Natural killer cell (primary cell): ENCODE measurements around the gene WDR81. TPM values are rescaled to one million over a fixed set of nuclear protein-coding genes. Genes with fewer than 3 reads are reported as not detected.

Source experiments
- ATAC-seq, 3 donors: fragments of 150-1000 bp in 2 of 3; fragments of 200-7000 bp in 1 of 3; cut with Tn5 transposase; 1 replicate in 1 of 3; 2 replicates in 2 of 3; pipeline ENCODE4 v1.10.0; 2021; ENCODE audit warnings: mild to moderate bottlenecking in 2 of 3, moderate library complexity in 2 of 3
- DNase-seq, 2 donors: peaks; one replicate each; pipeline versions ENCODE4 v3.0.0 to v3.0.0-alpha.2; 2013 to 2021; ENCODE audit warnings: mixed read lengths in 1 of 2
- H3K27ac ChIP-seq: one replicate; pipeline ENCODE4 v1.5.1; 2013; ENCODE audit warnings: mild to moderate bottlenecking, low read length
- H3K27me3 ChIP-seq: one replicate; pipeline ENCODE4 v1.6.1; 2013; ENCODE audit warnings: low read length; ENCODE audit not compliant: control insufficient read depth, insufficient read depth
- H3K36me3 ChIP-seq: one replicate; pipeline ENCODE4 v1.6.1; 2013; ENCODE audit warnings: low read length; ENCODE audit not compliant: control insufficient read depth, insufficient read depth
- H3K4me1 ChIP-seq: one replicate; pipeline ENCODE4 v1.6.1; 2013; ENCODE audit warnings: low read length; ENCODE audit not compliant: control insufficient read depth, insufficient read depth
- H3K4me3 ChIP-seq: one replicate; pipeline ENCODE4 v1.5.1; 2013; ENCODE audit warnings: low read length
- H3K9me3 ChIP-seq: one replicate; pipeline ENCODE4 v1.6.1; 2013; ENCODE audit warnings: low read length; ENCODE audit not compliant: control insufficient read depth, insufficient read depth
- H3K27ac Mint-ChIP-seq, 2 donors: one replicate each; pipeline ENCODE4 v1.8.0; 2022; ENCODE audit warnings: mild to moderate bottlenecking in 2 of 2, mixed read lengths in 2 of 2, moderate library complexity in 1 of 2
- H3K27me3 Mint-ChIP-seq, 2 donors: one replicate each; pipeline ENCODE4 v1.8.0; 2022; ENCODE audit warnings: low read depth in 2 of 2, mixed read lengths in 2 of 2
- H3K36me3 Mint-ChIP-seq: one replicate; pipeline ENCODE4 v1.8.0; 2022; ENCODE audit warnings: mixed read lengths
- H3K4me1 Mint-ChIP-seq, 2 donors: one replicate each; pipeline ENCODE4 v1.8.0; 2022; ENCODE audit warnings: mixed read lengths in 2 of 2
- H3K4me3 Mint-ChIP-seq: one replicate; pipeline ENCODE4 v1.8.0; 2022; ENCODE audit warnings: mild to moderate bottlenecking, moderate library complexity, mixed read lengths
- H3K9me3 Mint-ChIP-seq, 2 donors: one replicate each; pipeline ENCODE4 v1.8.0; 2022; ENCODE audit warnings: mixed read lengths in 2 of 2
- WGBS: methylation state at CpG from one replicate; pipeline ENCODE4 v1.1.7; 2013; ENCODE audit warnings: missing lambda C conversion rate; ENCODE audit not compliant: insufficient coverage; 5-methylcytosine and 5-hydroxymethylcytosine counted together
- intact Hi-C: fragments of 100-400 bp; cut with micrococcal nuclease; formaldehyde crosslinking; loops from one replicate; pipeline ENCODE4 v1.14.2; 2022
- total RNA-seq, 4 donors: library from RNA; stranded (reverse); fragments of 120-200 nt in 1 of 4; gene quantifications; one replicate each; pipeline versions ENCODE4 v1.2.3 to v1.2.4, GENCODE V29; 2013 to 2022
- TF ChIP-seq, protein P1 (sequence below): fragments of 200-600 bp; IDR thresholded peaks from one replicate; pipeline ENCODE4 v1.8.0; 2022; ENCODE audit warnings: antibody characterized with exemption

The WDR81 gene
- total RNA-seq, 3 donors from 2014 or later (not counting 1 experiment from before 2014, with no cell fraction given): 40.8 to 54.2 (median 46.2) TPM

DNA sequence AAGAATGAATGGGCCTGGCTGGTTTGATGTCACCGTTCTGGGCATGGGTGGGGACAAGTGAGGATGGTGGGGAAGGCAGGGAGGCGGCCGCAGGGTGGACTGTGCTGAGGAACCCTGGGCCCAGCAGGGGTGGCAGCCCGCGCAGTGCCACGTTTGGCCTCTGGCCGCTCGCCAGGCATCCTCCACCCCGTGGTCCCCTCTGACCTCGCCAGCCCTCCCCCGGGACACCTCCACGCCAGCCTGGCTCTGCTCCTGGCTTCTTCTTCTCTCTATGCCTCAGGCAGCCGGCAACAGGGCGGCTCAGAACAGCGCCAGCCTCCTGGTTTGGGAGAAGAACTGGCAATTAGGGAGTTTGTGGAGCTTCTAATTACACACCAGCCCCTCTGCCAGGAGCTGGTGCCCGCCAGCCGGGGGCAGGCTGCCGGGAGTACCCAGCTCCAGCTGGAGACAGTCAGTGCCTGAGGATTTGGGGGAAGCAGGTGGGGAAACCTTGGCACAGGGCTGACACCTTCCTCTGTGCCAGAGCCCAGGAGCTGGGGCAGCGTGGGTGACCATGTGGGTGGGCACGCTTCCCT is 30.8 kb downstream of the WDR81 start:
- whole genome bisulfite sequencing: 85% methylated on average over 19 of the region's 20 CpGs
- ATAC-seq (no peak), DNase-seq (no peak)
- H3K36me3 ChIP-seq: no peaks in the 10 kb centered on the region
- no peaks in the 10 kb centered on the region for H3K9me3 Mint-ChIP-seq
- peaks cover 6 to 15% of the 10 kb centered on the region in 2 donors for H3K27me3 Mint-ChIP-seq
- TF ChIP-seq, protein P1, sequence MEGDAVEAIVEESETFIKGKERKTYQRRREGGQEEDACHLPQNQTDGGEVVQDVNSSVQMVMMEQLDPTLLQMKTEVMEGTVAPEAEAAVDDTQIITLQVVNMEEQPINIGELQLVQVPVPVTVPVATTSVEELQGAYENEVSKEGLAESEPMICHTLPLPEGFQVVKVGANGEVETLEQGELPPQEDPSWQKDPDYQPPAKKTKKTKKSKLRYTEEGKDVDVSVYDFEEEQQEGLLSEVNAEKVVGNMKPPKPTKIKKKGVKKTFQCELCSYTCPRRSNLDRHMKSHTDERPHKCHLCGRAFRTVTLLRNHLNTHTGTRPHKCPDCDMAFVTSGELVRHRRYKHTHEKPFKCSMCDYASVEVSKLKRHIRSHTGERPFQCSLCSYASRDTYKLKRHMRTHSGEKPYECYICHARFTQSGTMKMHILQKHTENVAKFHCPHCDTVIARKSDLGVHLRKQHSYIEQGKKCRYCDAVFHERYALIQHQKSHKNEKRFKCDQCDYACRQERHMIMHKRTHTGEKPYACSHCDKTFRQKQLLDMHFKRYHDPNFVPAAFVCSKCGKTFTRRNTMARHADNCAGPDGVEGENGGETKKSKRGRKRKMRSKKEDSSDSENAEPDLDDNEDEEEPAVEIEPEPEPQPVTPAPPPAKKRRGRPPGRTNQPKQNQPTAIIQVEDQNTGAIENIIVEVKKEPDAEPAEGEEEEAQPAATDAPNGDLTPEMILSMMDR: no peak
- H3K4me1 ChIP-seq: peaks cover 27% of the 10 kb centered on the region
- peaks cover 0 to 30% of the 10 kb centered on the region in 2 donors for H3K4me1 Mint-ChIP-seq
- no peaks in the 10 kb centered on the region for H3K9me3 ChIP-seq
- no peaks in the 10 kb centered on the region for H3K27me3 ChIP-seq
- H3K27ac Mint-ChIP-seq: no peak overlapping the region
- intact Hi-C loops: no loop called here
- no peak overlapping the region for H3K4me3 ChIP-seq
- no peaks in the 10 kb centered on the region for H3K36me3 Mint-ChIP-seq
- no peak overlapping the region for H3K4me3 Mint-ChIP-seq
- H3K27ac ChIP-seq: no peak overlapping the region

DNA sequence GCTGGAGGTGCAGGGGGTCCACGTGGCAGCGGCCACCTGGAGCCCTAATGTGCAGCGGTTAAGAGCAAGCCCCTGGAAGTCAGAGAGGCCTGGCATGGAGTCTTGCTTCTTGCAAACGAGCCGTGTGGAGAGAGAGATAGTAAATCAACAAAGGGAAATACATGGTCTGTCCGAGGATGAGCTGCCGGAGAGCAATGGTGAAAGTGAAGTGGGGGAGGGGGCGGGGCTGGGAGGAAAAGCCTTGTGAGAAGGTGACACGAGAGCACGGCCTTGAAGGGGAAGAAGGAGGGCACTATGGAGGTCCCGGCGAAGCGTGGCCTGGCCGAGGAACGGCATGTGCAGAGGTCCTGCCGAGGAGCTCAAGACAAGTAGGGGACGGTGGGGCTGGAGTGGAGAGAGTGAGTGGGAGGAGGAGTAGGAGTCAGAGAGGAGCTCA is 31.3 kb downstream of the WDR81 start:
- ATAC-seq (no peak), DNase-seq (no peak)
- H3K27me3 Mint-ChIP-seq: peaks cover 6 to 13% of the 10 kb centered on the region in 2 donors
- H3K4me1 ChIP-seq: peaks cover 23% of the 10 kb centered on the region
- intact Hi-C loops: no loop called here
- WGBS: 88% methylated on average over 17 of the region's 17 CpGs
- no peak overlapping the region for H3K4me3 ChIP-seq
- H3K4me1 Mint-ChIP-seq: peaks cover 0 to 27% of the 10 kb centered on the region in 2 donors
- no peaks in the 10 kb centered on the region for H3K27me3 ChIP-seq
- TF ChIP-seq, protein P1: no peak
- no peaks in the 10 kb centered on the region for H3K9me3 ChIP-seq
- H3K36me3 Mint-ChIP-seq: no peaks in the 10 kb centered on the region
- no peaks in the 10 kb centered on the region for H3K36me3 ChIP-seq
- no peaks in the 10 kb centered on the region for H3K9me3 Mint-ChIP-seq
- H3K27ac Mint-ChIP-seq: no peak overlapping the region
- H3K4me3 Mint-ChIP-seq: no peak overlapping the region
- no peak overlapping the region for H3K27ac ChIP-seq

DNA sequence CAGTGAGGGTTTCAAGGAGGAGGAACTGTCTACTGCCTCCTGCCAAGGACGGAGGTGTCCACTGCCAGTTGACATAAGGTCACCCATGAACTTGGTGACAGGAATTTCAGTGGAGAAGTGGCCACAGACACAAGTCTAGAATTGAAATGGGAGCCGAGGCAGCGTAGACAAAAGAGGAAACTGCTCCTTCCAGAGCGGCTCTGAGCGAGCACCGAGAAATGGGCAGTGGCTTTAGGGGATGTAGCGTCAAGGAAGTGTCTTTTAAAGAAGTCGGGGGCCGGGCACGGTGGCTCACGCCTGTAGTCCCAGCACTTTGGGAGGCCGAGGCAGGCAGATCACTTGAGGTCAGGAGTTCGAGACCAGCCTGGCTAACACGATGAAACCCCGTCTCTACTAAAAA is 34.3 kb downstream of the WDR81 start:
- peaks cover 5 to 24% of the 10 kb centered on the region in 2 donors for H3K4me1 Mint-ChIP-seq
- no peak overlapping the region for H3K27ac Mint-ChIP-seq
- TF ChIP-seq, protein P1: no peak
- Histone ChIP-seq H3K27me3 (no peaks in the 10 kb centered on the region), H3K4me1 (peaks cover 20% of the 10 kb centered on the region), H3K27ac (no peak overlapping the region), H3K9me3 (no peaks in the 10 kb centered on the region), H3K36me3 (no peaks in the 10 kb centered on the region), H3K4me3 (no peak overlapping the region)
- DNase-seq: no peak
- no peaks in the 10 kb centered on the region for H3K9me3 Mint-ChIP-seq
- H3K4me3 Mint-ChIP-seq: no peak overlapping the region
- no peaks in the 10 kb centered on the region for H3K36me3 Mint-ChIP-seq
- ATAC-seq: no peak
- 51% methylated on average over 15 of the region's 15 CpGs for WGBS
- H3K27me3 Mint-ChIP-seq: peaks cover 6 to 16% of the 10 kb centered on the region in 2 donors
- intact Hi-C loops: no loop called here

DNA sequence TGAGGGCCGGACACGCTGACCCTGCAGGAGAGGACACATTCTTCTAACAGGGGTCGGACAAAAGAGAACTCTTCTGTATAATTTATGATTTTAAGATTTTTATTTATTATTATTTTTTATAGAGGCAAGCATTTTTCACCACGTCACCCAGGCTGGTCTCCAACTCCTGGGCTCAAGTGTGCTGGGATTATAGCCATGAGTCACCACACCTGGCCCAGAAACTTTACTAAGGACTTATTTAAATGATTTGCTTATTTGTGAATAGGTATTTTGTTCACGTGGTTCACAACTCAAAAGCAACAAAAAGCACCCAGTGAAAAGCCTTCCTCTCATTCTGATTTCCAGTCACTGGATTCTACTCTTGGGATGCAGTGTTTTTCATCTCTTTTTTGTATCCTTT is 35.0 kb downstream of the WDR81 start:
- no peaks in the 10 kb centered on the region for H3K36me3 ChIP-seq
- intact Hi-C loops: no loop called here
- peaks cover 6 to 16% of the 10 kb centered on the region in 2 donors for H3K27me3 Mint-ChIP-seq
- no peaks in the 10 kb centered on the region for H3K36me3 Mint-ChIP-seq
- TF ChIP-seq, protein P1: no peak
- H3K4me3 ChIP-seq: no peak overlapping the region
- 87% methylated on average over 3 of the region's 5 CpGs for WGBS
- H3K4me1 Mint-ChIP-seq: peaks cover 12 to 32% of the 10 kb centered on the region in 2 donors
- no peak overlapping the region for H3K27ac ChIP-seq
- H3K27ac Mint-ChIP-seq: no peak overlapping the region
- DNase-seq (no peak), ATAC-seq (no peak)
- no peaks in the 10 kb centered on the region for H3K9me3 ChIP-seq
- no peak overlapping the region for H3K4me3 Mint-ChIP-seq
- H3K4me1 ChIP-seq: peaks cover 27% of the 10 kb centered on the region
- no peaks in the 10 kb centered on the region for H3K9me3 Mint-ChIP-seq
- no peaks in the 10 kb centered on the region for H3K27me3 ChIP-seq
